HT-29 (cell line): Measurements from ENCODE around the gene VAPB. TPM values are rescaled to one million over a fixed set of nuclear protein-coding genes. Genes with fewer than 3 reads are reported as not detected.
A peak's percentile ranks its signal among the peaks of the same experiment; 100 is the strongest.

Experiments
- DNase-seq: peaks from one replicate; pipeline ENCODE4 v3.0.0-alpha.2; 2015; ENCODE audit warnings: low spot score
- total RNA-seq: library from RNA; depleted of rRNA; stranded (reverse); fragments of >200 nt; shearing (Covaris generic); gene quantifications from 2 replicates; pipeline ENCODE4 v1.2.3, GENCODE V29; 2014; rRNA removed

Gene VAPB
- total RNA-seq, 1 experiment from 2014 or later: 16.2 TPM

DNA sequence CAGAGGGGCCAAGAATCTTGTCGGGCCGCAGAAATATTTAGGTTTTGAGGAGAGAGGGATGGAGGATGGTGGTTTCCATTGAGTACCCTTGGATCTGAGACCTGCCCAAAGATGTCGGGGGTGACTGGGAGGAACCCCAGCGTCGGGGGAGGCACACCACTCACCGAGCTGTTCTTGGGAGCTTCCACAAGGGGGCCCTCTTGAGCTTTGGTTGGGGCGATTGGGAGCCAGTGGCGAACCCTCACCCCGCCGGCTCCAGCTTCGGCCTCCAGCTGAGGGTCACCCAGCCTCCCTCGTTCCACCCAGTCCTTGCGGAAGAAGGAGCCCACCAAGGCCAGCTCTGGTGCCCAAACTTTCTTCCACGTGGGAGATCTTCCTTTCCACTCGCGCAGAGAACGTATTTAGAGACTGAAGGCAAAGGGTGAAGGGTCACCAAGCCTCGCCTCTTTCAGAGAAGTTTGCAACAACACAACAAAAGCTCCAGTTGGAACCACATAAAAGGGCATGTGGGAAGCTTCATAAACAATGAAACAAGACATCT lies 92.5 kb downstream of the VAPB start:
- DNase-seq: peak; percentile 77

GRCh38 chr20:58482416-58482815 lies 93.4 kb downstream of the VAPB start:
- DNase-seq: no peak

DNA sequence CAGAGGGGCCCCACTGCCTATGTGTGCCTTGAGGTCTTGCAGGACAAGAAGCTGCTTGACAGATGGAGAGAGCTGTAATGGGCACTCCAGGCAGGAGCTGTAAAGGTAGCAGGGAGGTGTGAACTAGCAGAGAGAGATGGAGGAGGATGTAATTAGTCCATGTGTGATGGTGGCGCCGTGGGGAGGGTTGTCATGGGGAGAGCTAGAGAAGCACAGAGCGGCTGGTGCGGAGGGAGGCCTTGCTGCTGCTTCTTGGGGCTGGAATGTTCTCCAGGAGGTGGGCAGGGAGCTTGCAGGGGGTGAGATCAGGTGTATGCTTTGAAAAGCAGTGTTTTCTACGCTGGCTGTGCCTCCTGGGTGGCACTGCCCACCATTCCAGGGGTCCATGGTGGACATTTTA lies 94.0 kb downstream of the VAPB start:
- no peak for DNase-seq

DNA sequence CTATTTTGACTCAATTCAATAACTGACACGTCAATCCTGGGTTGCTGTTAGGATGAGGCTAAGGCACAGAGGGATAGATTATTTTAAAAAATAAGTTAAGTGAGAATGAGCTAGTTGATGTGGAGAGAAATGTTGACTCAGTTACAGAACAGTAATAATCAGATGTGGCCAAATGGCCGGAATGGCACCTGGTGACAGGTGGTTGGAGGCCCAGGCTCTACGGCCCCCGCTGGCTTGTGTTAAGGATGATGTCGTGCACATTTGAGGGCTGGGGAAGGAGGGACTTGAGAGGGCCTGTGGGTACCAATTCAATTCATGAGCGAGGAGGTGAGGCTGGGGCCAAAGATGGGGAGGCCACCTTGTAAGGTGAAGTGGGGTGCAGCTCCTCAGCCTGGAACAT lies 94.4 kb downstream of the VAPB start:
- no peak for DNase-seq

DNA sequence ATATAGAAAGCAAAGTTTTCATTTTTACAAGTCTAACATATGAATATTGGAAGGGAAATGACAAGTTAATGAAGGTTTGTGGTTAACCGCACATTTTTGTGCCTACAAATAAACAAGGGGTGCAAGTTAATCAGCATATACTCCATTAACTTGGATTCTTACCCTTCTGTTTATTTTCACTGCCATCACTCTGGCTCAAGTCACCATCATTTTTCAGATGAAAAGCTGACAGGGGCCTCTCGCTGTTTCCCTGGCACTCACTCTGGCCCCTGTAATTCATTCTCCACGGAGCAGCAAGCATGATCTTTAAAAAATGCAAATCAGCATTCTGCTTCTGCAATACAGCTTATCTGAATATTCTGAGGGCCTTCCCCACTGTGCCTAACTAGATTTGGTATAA lies 96.4 kb downstream of the VAPB start:
- no peak for DNase-seq

- no peak for DNase-seq
Measured at GRCh38 chr20:58486207-58486606, 97.2 kb downstream of the VAPB start.

DNA sequence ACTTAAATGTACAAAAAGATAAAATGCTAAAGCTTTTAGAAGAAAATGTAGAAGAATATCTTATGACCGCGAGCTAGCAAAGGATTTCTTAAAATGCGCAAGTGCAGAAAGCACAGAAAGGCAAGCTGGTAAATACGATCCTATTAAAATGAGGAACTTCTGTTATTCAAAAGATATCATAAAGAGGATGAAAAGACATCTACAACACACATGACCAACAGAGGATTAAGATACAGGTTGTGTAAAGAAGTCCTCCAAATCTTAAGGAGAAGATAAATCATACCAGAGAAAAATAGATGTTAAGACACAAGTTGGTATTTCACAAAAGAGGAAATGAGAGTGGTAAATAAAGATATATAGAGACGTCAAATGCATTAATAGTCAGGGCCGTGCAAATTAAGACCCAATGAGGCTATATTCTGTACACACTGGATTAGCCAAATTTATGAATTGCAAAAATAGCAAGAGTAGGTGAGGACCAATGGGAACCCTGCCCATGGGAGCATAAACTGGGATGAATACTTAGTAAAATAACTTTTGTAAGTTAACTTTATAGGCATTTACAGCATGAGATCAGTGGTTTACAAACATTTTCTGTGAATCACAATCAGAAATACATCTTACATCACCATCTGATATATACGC lies 103.2 kb downstream of the VAPB start:
- no peak for DNase-seq

DNA sequence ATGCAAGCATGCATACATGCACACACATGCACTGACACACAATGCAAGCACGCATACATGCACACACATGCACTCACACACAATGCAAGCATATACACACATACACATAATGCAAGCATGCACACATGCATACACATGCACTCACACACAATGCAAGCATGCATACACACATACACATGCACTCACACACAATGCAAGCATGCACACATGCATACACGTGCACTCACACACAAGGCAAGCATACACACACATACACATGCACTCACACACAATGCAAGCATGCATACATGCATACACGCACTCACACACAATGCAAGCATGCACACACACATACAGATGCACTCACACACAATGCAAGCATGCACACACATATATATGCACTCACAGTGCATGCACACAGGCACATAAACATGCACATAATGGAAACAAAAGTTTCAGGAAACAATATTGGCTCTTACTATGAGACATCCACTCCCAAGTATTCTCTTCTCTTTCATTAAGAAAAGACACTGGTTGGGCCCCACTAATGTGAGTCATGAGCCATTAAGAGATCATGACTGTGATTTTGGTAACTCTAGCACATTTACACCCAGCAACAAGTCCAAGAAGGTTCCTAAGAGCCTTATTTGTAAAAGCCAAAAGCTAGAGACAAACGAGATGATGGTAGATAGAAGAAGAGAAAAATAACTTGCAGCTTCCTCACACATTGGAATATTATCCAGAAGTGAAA lies 103.9 kb downstream of the VAPB start:
- no peak for DNase-seq

DNA sequence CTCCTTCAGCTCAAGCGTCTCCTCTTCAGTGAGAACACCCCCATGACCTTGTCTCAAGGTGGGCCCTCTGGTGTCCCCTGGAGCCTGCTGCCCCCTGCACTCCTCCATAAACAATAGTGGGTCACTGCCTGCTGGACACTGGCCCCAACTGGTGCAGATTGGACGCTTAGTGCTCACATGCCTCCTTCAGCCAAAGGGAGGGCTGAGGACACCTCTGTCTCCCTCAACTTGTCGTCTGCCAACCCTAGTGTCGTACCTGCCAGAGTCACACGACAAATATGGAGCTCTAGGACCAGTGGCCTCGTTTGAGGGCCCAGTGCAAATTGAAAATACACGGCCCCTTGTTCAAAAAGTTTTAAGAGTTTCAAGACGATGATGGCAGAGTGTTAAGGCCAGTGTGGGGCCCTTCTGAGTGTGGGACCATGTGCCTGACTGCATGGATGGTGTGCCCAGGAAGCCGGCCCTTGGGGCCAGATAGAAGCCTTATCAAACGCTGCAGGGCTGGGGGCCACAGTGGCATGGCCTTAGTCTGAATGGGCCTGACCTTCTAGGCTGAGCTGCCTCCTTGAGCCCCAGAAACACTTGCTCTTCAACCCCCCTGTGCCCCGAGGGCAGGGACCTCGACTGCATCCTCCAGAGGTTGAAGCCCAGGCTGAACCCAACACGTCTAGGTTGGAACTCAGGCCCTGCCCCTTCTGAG lies 106.0 kb downstream of the VAPB start:
- DNase-seq: no peak

DNA sequence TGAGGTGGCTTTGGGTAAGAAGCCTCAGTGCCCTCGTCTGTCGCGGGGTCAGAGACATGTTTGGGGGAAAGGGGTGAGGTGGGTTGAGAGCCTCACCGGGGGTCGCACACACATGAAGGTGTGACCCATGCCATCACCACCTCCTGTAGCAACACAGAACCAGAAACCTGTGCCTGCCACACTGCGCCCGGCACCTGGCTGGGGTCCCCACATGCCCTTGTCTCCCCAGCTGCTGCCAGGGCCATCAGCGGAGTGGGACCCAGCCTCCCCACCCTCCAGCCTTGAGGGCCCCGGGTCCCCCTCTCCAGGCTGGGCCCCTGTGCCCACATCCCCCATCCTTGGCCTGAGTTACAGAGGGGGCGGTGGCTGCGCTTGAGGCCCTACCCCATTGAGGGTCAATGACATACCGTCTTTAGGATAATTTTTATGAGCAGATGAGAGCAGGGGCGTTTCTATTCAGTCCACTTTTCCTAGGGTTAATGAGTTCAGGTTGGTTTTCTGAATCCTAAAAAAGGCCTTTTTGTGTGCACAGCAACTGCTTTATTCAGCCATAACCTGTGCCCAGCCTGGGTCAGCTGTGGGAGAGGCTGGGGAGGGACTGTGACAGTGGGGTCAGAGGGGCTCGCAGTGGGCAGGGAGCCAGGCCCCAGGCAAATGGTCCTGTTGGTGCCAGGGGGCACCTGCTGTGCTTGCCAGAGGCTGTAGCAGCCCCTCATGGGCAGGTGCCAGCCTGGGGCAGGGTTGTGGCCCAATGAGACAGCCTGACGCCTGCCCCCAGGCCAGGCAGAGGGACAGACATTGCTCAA lies 106.8 kb downstream of the VAPB start:
- no peak for DNase-seq

- DNase-seq: no peak
Measured at GRCh38 chr20:58496429-58496769, 107.4 kb downstream of the VAPB start.

DNA sequence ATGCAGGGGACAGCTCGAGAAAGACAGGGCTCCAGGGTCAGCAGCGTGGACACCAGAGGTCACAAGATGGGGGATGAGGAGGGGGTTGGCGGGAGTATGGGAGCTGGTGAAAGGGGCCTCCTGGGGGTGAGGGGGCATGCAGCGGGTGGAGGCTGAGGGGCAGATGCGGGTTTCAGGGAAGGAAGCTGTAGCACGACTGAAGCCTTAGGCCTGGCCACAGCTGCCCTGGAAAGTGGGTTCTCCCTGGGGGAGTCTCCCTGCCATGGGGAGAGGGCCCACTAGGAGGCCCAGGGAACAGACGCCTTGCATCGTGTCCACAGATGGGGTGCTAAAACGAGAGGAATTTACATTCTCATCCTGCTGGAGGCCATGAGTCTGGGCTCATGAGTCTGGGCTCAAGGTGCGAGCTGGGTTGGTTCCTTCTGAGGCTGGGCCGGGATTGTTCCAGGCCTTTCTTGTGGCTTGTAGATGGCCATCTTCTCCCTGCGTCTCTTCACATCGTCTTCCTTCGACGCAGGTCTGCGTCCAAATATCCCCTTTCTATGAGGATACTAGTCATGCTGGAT lies 108.1 kb downstream of the VAPB start:
- no peak for DNase-seq

DNA sequence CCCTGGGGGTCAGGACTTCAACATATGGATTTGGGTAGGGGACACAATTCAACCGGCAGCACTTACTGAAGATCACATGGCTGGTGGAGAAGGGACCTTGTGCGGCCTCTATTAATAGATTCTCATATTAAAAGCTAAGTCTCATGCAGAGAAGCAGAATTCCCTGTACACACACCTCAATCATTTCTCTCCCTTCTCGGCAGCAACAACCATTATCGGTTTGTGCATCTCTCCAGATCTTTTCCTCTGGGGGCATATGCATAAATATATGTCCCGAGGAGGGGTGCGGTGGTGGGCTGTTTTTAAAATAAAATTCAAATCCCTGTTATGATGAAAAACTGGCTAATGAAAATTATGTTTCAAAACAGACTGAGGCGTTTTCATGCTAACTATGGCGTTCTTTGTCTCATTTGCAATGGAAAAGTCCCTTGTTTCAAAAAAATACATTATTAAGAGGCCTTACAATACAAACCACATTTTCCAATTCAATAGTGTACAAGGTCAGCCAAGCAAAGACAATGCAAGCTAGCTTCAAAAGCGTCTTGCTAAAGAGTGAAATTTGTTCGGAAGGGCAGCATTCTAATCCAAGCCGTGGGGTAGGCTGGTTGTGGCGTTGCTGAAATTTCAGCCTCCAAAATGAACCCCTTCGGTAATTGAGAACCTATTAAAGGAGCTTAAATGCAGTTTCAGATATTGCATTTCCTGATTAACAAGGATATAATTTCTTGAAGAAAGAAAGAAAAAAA lies 108.9 kb downstream of the VAPB start:
- DNase-seq: no peak

DNA sequence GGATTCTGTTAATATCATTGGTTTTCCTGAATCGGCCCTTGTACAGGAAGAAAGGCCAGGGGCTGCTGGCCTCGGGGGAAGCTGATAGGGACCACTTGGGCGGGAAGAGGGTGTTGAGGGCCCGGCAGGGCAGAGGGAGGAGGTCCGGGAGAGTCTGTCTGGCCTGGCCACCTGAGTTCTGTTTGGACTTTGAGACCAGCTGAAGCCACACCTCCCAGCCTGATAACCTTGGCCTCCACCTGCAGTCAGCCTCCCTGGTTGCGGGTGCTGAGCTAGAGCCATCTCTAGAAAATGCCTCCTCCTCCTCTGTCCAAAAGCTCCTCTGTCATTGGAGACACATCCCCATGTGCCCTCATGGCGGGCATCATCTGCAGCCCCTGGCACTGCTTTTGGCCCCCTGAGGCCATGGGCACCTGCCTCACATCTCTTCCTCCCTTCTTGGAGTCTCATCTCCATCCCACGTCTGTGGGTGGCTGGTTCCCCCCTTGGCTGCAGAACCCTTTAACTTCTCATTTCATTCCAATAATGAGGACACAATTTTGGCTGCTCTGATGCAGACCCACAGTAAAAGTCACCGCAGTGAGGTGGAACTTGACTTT lies 109.5 kb downstream of the VAPB start:
- no peak for DNase-seq

- no peak for DNase-seq
Measured at GRCh38 chr20:58500256-58500655, 111.2 kb downstream of the VAPB start.

Other genes with a start within 250 kb of the VAPB start
- gene ANKRD60, start 160.6 kb upstream of the VAPB start, total RNA-seq: not detected in 2 replicates
- 21.3 and 25.3 TPM in 2 replicates for gene RAB22A, start 79.5 kb upstream of the VAPB start, total RNA-seq
- gene APCDD1L, start 126.2 kb downstream of the VAPB start, total RNA-seq: not detected in 2 replicates